Fibroblast of villous mesenchyme (primary cell): ENCODE results near the gene GDF11. TPM values are rescaled to one million over a fixed set of nuclear protein-coding genes. Genes with fewer than 3 reads are reported as not detected.

Source experiments
- DNase-seq: peaks from one replicate; pipeline ENCODE4 v3.0.0-alpha.2; 2010; ENCODE audit warnings: low read depth
- H3K4me3 ChIP-seq: 2 replicates; pipeline ENCODE4 v1.5.1; 2011; ENCODE audit warnings: low read depth, mild to moderate bottlenecking, low read length
- CTCF ChIP-seq: IDR thresholded peaks from 2 replicates; pipeline ENCODE4 v1.5.1; 2012; ENCODE audit warnings: low read depth, mild to moderate bottlenecking, low read length; ENCODE audit not compliant: insufficient read depth
- total RNA-seq: library from RNA; depleted of rRNA; stranded (reverse); fragments of >200 nt; gene quantifications from 2 replicates; pipeline ENCODE4 v1.2.3, GENCODE V29; 2012

The GDF11 gene
- total RNA-seq, 1 donor = 6.5 TPM

GRCh38 chr12:55719371-55719770, 23.6 kb upstream of the GDF11 start:
- no peak overlapping the region for H3K4me3 ChIP-seq
- no peak for DNase-seq
- TF ChIP-seq CTCF = no peak

- DNase-seq = peak; percentile 55
Measured at GRCh38 chr12:55720071-55720564, 22.8 kb upstream of the GDF11 start, which contains the start of gene RDH5. Gene RDH5 (plus strand): TSS chr12:55720393. CDS start chr12:55721185, 792 bp downstream.

GRCh38 chr12:55720894-55721444, 22.0 kb upstream of the GDF11 start:
- H3K4me3 ChIP-seq = no peak overlapping the region
- TF ChIP-seq CTCF = peak; percentile 45
- DNase-seq = peak; percentile 79

More at GRCh38 chr12:55720071-55720564, 22.8 kb upstream of the GDF11 start, which contains the start of gene RDH5:
- no peak for TF ChIP-seq CTCF
- H3K4me3 ChIP-seq = no peak within 1 kb of the TSS

- no peak overlapping the region for H3K4me3 ChIP-seq
- DNase-seq = no peak
- no peak for TF ChIP-seq CTCF
Measured at GRCh38 chr12:55721601-55722213, 21.2 kb upstream of the GDF11 start.

- no peak overlapping the region for H3K4me3 ChIP-seq
- no peak for TF ChIP-seq CTCF
- no peak for DNase-seq
Measured at GRCh38 chr12:55722948-55723347, 20.0 kb upstream of the GDF11 start.

GRCh38 chr12:55723516-55724225, 19.3 kb upstream of the GDF11 start:
- TF ChIP-seq CTCF = no peak
- no peak for DNase-seq
- no peak overlapping the region for H3K4me3 ChIP-seq
